Activated CD4-positive, alpha-beta T cell treated with anti-CD3 and anti-CD28 coated beads, Interleukin-10, Interleukin-2, amounts not matched to agents 100 ng/mL and 50 ng/mL, durations not matched to agents 16 hours and 8 hours (primary cell): ENCODE results near the gene GOSR1.
"Not testable (repeated sequence)": the region's sequence is repeated elsewhere in the genome, so short reads cannot be mapped to it uniquely, and the experiment has no call there.

Source experiments
- DNase-seq: peaks from one replicate; pipeline ENCODE4 v3.0.0-alpha.2; 2020

The GOSR1 gene

GRCh38 chr17:30563131-30563904, 86.1 kb downstream of the GOSR1 start:
- DNase-seq, result not testable (repeated sequence)

GRCh38 chr17:30563905-30564390, 86.7 kb downstream of the GOSR1 start:
- DNase-seq, result not testable (repeated sequence)

- not testable (repeated sequence) for DNase-seq
These were observed 87.3 kb downstream of the GOSR1 start for GRCh38 chr17:30564422-30565072.

- DNase-seq, result no peak
These were observed 88.1 kb downstream of the GOSR1 start for GRCh38 chr17:30565073-30565935.

GRCh38 chr17:30566104-30566503, 88.9 kb downstream of the GOSR1 start:
- DNase-seq, result not testable (repeated sequence)

- not testable (repeated sequence) for DNase-seq
These were observed 89.5 kb downstream of the GOSR1 start for GRCh38 chr17:30566516-30567225.

- DNase-seq, result no peak
These were observed 90.3 kb downstream of the GOSR1 start for GRCh38 chr17:30567231-30568116.

GRCh38 chr17:30568117-30568430, 90.9 kb downstream of the GOSR1 start:
- no peak for DNase-seq

GRCh38 chr17:30569531-30570175, 92.4 kb downstream of the GOSR1 start:
- not testable (repeated sequence) for DNase-seq

GRCh38 chr17:30570191-30570590, 93.0 kb downstream of the GOSR1 start:
- DNase-seq, result no peak

- no peak for DNase-seq
These were observed 93.5 kb downstream of the GOSR1 start for GRCh38 chr17:30570596-30571265.

- DNase-seq, result not testable (repeated sequence)
These were observed 94.2 kb downstream of the GOSR1 start for GRCh38 chr17:30571404-30571803.

GRCh38 chr17:30571921-30572320, 94.7 kb downstream of the GOSR1 start:
- DNase-seq, result no peak

GRCh38 chr17:30572651-30573554, 95.7 kb downstream of the GOSR1 start:
- not testable (repeated sequence) for DNase-seq

- DNase-seq, result no peak
These were observed 96.5 kb downstream of the GOSR1 start for GRCh38 chr17:30573603-30574175.

- not testable (repeated sequence) for DNase-seq
These were observed 97.1 kb downstream of the GOSR1 start for GRCh38 chr17:30574309-30574708.

- DNase-seq, result not testable (repeated sequence)
These were observed 97.6 kb downstream of the GOSR1 start for GRCh38 chr17:30574806-30575205.

GRCh38 chr17:30575648-30576325, 98.6 kb downstream of the GOSR1 start:
- not testable (repeated sequence) for DNase-seq
